Measurements from ENCODE around the gene LRRN2.
A peak's percentile ranks its signal among the peaks of the same experiment; 100 is the strongest.
"Not testable (repeated sequence)": the region's sequence is repeated elsewhere in the genome, so short reads cannot be mapped to it uniquely, and the experiment has no call there.

The LRRN2 gene

DNA sequence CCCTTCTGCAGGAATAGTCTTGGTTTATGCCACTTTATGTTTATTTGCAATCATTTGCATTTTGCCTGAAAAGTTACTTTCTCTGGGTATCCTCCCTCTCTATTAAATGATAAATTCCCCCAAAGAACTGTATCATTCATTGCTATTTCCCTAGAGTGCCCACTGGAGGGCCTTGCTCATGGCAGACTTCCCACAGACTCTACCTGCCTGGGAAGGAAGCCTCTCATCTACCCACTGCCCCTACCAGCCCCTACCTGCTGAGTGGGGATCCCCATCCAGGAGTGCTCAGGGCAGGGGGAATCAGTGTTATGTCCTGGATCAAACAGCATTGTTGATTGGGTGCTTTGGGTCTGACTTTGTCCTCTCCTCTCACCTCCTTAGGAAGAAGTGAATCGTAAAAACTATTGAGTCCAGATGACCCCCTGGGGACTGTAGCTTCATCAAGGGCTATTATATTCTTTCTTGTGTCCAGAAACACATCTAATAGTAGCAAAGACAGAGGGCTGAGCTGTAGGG is 6.8 kb upstream of the LRRN2 start:
- H3K4me1 Mint-ChIP-seq: peaks cover 2% of the 10 kb centered on the region
- DNase-seq (ENCODE audit: low spot score in 2 of 2): no peak
- no peaks in the 10 kb centered on the region for H3K36me3 Mint-ChIP-seq
- no peaks in the 10 kb centered on the region for H3K9me3 Mint-ChIP-seq
- ATAC-seq (ENCODE audit: low read depth): no peak
- H3K27ac Mint-ChIP-seq: no peak overlapping the region
- peaks cover 25% of the 10 kb centered on the region for H3K27me3 Mint-ChIP-seq
- no peak overlapping the region for H3K4me3 Mint-ChIP-seq

DNA sequence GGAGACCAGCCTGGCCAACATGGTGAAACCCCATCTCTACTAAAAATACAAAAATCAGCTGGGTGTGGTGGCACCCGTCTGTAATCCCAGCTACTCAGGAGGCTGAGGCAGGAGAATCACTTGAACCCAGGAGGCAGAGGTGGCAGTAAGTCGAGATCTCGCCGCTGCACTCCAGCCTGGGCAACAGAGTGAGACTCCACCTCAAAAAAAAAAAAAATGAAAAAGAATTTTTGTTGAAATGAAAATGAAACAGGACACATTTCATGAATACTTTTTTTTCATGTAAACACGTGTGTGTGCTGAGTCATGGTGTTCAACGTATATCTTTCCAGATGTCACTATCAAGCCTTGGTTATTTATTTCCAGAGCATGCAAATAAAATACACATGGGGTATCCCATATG is 5.8 kb upstream of the LRRN2 start:
- ATAC-seq (ENCODE audit: low read depth); H3K4me3 Mint-ChIP-seq; DNase-seq (ENCODE audit: low spot score in 2 of 2); H3K9me3 Mint-ChIP-seq; H3K36me3 Mint-ChIP-seq; H3K4me1 Mint-ChIP-seq; H3K27ac Mint-ChIP-seq: not testable (repeated sequence)
- peaks cover 31% of the 10 kb centered on the region for H3K27me3 Mint-ChIP-seq

DNA sequence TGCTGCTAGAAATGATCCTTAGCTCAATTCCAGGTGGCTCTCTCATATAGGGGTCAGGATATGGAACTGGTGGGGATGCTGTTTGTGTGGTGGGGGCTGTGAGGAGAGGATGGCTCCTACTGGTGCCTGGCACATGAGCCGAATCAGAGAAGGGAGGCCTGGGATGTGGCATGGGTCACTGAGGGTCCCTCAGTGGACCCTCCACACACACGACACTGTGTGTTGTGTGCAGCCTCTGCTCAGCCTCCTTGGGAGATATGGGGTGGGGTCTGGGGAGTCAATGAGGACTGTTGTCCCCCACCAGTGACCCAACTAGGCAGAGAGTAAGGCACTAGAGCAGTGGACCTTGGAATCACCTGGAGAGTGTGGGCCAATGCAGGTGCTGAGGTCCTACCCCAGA is 3.2 kb upstream of the LRRN2 start:
- Mint-ChIP-seq H3K4me3 (no peak overlapping the region), H3K36me3 (no peaks in the 10 kb centered on the region), H3K9me3 (no peaks in the 10 kb centered on the region), H3K4me1 (peaks cover 12% of the 10 kb centered on the region), H3K27me3 (peaks cover 31% of the 10 kb centered on the region), H3K27ac (no peak overlapping the region)
- no peak for DNase-seq (ENCODE audit: low spot score in 2 of 2)
- ATAC-seq (ENCODE audit: low read depth): no peak

DNA sequence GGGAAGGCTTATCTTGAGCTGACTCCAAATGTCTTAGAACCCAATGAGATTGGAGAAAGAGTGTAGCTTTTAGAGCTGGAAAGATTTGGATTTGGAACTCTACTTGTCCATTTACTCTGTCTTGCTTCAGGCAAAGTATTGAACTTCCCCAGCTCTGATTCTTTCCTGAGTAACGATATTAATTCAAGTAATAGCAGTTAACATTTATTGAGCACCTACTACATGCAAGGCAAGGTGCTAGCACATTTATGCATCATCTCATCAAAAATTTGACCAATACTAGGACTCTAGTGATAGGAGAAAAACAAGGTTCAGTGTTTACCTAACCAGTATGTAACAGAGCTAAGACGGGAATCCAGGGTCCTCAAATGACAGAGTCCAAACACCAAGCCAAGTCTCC is 2.5 kb upstream of the LRRN2 start:
- no peaks in the 10 kb centered on the region for H3K36me3 Mint-ChIP-seq
- no peak overlapping the region for H3K27ac Mint-ChIP-seq
- no peak overlapping the region for H3K4me3 Mint-ChIP-seq
- DNase-seq (ENCODE audit: low spot score in 2 of 2) (no peak), ATAC-seq (ENCODE audit: low read depth) (no peak)
- H3K9me3 Mint-ChIP-seq: no peaks in the 10 kb centered on the region
- peaks cover 16% of the 10 kb centered on the region for H3K4me1 Mint-ChIP-seq
- H3K27me3 Mint-ChIP-seq: peaks cover 34% of the 10 kb centered on the region

DNA sequence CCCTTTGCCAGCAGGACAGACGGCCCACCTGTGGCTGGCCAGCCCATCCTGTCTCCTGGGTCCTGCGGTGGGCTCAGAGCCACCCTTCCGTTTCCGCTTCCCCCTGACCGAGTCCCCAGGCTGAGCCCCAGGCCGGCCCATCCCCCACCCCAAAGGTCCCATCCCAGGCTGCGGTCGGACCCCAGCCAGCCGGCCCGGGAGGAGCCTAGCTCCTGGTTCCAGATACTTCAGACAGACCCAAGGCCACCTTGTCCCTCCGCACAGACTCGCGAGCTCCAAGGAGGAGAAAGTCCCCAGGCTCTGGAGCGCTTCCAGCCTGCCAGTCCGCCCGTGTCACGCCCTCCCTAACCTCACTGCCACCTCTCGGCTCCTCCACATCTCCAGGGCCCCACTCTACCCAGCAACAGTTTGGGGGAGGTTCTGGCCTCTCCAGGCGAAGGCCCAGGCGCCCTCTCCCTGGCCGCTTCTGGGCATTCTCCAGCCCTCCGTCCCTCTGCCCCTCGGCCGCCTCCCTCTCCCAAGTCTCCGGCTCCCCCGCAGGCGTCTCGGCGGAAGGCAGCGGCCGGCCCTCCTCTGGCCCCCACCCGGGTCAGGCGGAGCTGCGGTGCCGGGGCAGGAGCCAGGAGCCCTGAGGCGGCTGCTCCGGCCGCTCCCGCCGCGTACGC is 835 bp downstream of the LRRN2 start:
- DNase-seq (ENCODE audit: low spot score in 2 of 2) (peak in 1 of 2 donors; percentile 14), ATAC-seq (ENCODE audit: low read depth) (peak; percentile 41)
- H3K4me3 Mint-ChIP-seq: peak overlapping the region; percentile 56
- H3K4me1 Mint-ChIP-seq: peaks cover 14% of the 10 kb centered on the region
- no peak overlapping the region for H3K27ac Mint-ChIP-seq
- H3K36me3 Mint-ChIP-seq: no peaks in the 10 kb centered on the region
- no peaks in the 10 kb centered on the region for H3K9me3 Mint-ChIP-seq
- H3K27me3 Mint-ChIP-seq: peaks cover 35% of the 10 kb centered on the region

DNA sequence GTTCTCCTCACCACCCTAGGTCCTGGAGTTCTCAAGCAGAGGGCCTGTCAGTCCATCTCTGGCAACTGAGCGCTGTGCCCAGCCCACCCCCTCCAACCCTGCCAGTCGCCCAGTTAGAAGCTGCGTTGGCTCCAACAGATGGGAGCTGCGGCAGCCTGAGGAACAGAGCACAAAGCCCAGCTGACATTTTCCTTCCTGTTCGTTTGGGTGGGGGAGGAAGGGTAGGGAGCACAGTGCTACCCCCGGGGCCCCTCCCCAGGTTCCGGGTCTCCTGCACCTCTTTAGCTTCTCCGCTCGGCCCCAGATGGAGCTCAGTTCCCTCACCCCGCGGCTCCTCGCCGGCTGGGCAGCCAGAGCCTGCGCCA is 1.4 kb downstream of the LRRN2 start:
- DNase-seq (ENCODE audit: low spot score in 2 of 2) (no peak), ATAC-seq (ENCODE audit: low read depth) (no peak)
- H3K4me1 Mint-ChIP-seq: peaks cover 14% of the 10 kb centered on the region
- H3K4me3 Mint-ChIP-seq: peak overlapping the region; percentile 35
- peaks cover 39% of the 10 kb centered on the region for H3K27me3 Mint-ChIP-seq
- no peaks in the 10 kb centered on the region for H3K9me3 Mint-ChIP-seq
- H3K36me3 Mint-ChIP-seq: no peaks in the 10 kb centered on the region
- H3K27ac Mint-ChIP-seq: no peak overlapping the region

DNA sequence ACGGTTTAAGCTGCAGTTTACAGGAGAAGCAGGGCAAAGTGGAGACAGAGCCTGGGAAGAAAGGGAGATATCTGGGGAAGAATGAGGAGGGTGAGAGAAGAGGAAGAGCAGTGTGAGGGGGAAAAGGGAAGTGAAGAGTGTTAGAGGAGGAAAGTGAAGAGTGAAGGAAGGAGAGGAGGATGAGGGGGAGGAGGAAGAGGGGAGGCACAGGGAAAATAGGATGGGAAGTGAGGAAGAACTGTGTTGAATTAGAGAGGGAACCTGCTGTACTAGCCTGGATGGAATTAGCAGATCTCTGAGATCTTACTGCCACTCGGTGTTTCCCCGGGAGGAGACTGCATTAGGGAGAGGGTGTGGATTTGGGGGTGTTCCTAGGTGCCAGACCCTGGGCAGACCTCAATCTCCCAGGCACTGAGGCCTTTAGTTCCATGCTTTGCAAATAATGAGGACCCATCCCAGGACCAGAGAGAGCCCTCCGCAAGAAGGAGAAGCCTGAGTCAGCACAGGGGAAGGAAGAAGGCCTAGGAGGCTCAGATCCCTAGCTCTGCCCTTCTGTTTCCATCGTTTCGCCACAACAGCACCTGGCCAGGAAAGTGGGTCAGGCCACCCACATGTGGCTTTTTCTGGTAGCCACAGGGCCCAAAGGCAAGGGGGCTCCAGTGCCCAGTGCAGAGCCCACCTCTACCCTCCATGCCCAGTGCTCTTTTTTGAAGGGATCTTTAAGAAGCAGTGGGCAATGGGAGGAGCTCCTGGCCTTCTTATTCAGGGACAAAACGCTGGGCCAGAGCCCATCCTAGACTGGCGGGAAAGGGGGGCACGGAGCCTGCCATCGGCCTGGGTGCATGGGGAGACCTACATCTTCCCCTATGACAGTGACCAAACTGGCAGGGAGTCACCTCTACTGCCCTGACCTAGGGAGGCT is 2.0 kb downstream of the LRRN2 start:
- ATAC-seq (ENCODE audit: low read depth): no peak
- peaks cover 38% of the 10 kb centered on the region for H3K27me3 Mint-ChIP-seq
- H3K9me3 Mint-ChIP-seq: no peaks in the 10 kb centered on the region
- H3K4me1 Mint-ChIP-seq: peaks cover 14% of the 10 kb centered on the region
- DNase-seq (ENCODE audit: low spot score in 2 of 2): no peak
- H3K4me3 Mint-ChIP-seq: no peak overlapping the region
- no peaks in the 10 kb centered on the region for H3K36me3 Mint-ChIP-seq
- H3K27ac Mint-ChIP-seq: no peak overlapping the region

DNA sequence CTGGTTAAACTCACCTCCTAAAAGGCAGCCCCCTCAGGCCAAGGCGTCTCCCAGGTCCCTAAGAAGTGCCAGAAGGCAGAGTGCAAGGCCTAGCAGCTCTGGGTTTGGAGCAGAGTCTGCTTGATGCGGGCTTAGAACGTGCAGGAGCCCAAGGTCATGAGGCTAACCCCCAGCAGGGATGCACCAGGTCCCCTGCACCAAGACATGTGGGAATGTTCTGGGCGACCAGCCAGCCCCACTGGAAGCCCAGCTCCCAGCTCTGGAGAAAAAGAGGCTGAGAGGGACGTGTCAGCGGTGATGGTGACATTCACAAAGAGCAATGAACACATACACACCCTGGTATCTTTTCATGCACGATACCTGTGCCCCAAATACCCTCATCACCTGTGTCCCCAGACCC is 5.1 kb downstream of the LRRN2 start:
- Mint-ChIP-seq H3K27me3 (peaks cover 22% of the 10 kb centered on the region), H3K4me1 (peaks cover 8% of the 10 kb centered on the region), H3K36me3 (no peaks in the 10 kb centered on the region), H3K9me3 (no peaks in the 10 kb centered on the region), H3K4me3 (no peak overlapping the region), H3K27ac (no peak overlapping the region)
- DNase-seq (ENCODE audit: low spot score in 2 of 2): no peak
- ATAC-seq (ENCODE audit: low read depth): no peak

DNA sequence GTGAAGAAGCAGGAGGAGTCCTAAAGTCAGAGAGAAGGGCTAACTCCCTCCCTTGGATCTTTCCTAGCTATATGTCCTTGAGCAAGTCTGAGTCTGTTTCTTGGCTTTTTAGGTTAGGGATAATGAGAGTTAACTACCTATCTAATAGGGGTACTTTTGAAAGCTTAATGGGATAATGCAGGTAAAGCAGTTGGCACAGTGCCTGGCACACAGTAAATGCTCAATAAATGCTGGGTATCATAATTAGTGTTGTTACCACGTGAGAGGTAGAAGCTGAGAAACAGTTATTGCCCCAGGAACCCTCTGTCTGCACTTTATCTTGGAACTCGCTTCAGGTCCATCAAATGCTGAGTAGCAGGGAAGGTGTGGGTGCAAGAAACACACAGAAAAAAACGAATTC is 5.5 kb downstream of the LRRN2 start:
- DNase-seq (ENCODE audit: low spot score in 2 of 2): no peak
- H3K9me3 Mint-ChIP-seq: no peaks in the 10 kb centered on the region
- H3K4me3 Mint-ChIP-seq: no peak overlapping the region
- no peak overlapping the region for H3K27ac Mint-ChIP-seq
- H3K27me3 Mint-ChIP-seq: peaks cover 22% of the 10 kb centered on the region
- no peak for ATAC-seq (ENCODE audit: low read depth)
- H3K4me1 Mint-ChIP-seq: peaks cover 8% of the 10 kb centered on the region
- no peaks in the 10 kb centered on the region for H3K36me3 Mint-ChIP-seq

DNA sequence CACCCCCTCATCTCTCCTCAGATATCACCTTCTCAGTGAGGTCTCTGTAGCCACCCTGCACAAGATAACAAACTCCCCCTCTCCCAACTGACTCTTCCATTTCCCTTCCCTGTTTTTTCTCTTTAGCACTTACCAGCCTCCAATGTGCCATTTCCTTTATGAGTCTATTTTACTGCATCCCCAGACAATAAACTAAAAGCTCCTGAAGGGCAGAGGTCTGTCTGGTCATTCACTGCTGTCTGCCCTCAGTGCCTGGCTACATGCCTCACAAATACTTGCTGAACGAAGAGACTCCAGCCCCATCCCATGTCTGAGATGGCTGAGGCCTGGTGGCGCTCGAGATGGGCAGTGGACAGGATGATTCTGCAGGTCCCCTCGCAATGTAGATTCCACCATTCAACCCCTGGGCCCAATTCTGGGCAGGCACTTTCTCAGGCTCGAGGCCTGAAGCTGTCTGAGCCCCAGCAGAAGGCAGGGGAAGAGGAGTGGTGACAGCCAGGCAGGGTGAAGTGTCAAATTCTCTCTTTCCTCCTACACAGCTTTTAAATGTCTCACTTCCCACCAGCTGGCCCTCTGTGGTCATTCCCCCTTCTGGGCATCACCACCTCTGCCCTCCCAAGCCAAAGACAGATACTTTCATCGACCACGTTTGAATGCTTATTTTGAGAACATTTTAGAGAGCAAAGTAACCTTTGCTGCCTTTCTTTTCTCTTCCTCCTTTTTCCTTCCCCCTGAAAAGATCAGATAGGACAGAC is 6.6 kb downstream of the LRRN2 start:
- Mint-ChIP-seq H3K9me3 (no peaks in the 10 kb centered on the region), H3K27ac (no peak overlapping the region), H3K4me3 (no peak overlapping the region), H3K36me3 (no peaks in the 10 kb centered on the region), H3K27me3 (peaks cover 22% of the 10 kb centered on the region), H3K4me1 (peaks cover 3% of the 10 kb centered on the region)
- ATAC-seq (ENCODE audit: low read depth) (no peak), DNase-seq (ENCODE audit: low spot score in 2 of 2) (no peak)

DNA sequence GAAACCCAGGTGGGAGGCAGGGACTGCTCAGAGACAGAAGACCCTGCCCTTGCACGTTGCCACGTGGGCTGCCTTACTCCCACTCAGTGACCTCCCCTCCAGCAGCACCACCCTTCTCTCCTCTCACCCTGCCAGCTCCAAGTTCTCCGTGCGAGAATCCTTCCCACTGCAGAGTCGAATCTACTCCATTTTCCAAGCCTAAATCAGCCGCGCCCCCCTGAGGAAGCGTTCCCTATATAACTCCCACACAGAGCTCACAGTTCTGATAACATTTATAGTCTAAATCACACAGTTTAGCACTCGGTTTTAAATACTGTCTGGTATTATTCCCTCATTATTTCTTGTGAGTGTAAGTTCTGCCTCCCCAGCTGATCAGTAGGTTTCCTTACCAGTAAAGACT is 7.7 kb downstream of the LRRN2 start:
- Mint-ChIP-seq H3K4me3 (no peak overlapping the region), H3K27me3 (peaks cover 18% of the 10 kb centered on the region), H3K36me3 (no peaks in the 10 kb centered on the region), H3K4me1 (no peaks in the 10 kb centered on the region), H3K27ac (no peak overlapping the region), H3K9me3 (no peaks in the 10 kb centered on the region)
- DNase-seq (ENCODE audit: low spot score in 2 of 2): no peak
- ATAC-seq (ENCODE audit: low read depth): no peak

DNA sequence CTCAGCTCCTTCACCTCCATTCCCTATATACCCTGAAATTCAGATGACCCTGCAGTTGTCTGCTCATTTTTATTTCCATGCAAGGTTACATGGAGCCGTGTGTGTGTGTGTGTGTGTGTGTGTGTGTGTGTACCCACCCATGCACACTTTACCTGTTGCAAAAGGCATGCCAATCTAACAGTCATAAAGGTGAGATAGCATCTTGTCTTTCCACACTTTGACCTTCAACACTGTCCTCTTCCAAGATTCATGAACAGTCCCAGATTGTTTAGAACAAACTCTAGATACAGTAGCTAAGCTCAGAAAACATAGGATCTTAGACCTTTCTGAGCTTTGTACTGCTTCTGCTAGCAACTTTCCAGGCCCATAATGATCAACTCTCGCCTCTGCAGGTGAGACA is 9.5 kb downstream of the LRRN2 start:
- Mint-ChIP-seq H3K4me1 (no peaks in the 10 kb centered on the region), H3K27me3 (peaks cover 14% of the 10 kb centered on the region), H3K27ac (no peak overlapping the region), H3K9me3 (no peaks in the 10 kb centered on the region), H3K36me3 (no peaks in the 10 kb centered on the region), H3K4me3 (no peak overlapping the region)
- ATAC-seq (ENCODE audit: low read depth) (no peak), DNase-seq (ENCODE audit: low spot score in 2 of 2) (no peak)

DNA sequence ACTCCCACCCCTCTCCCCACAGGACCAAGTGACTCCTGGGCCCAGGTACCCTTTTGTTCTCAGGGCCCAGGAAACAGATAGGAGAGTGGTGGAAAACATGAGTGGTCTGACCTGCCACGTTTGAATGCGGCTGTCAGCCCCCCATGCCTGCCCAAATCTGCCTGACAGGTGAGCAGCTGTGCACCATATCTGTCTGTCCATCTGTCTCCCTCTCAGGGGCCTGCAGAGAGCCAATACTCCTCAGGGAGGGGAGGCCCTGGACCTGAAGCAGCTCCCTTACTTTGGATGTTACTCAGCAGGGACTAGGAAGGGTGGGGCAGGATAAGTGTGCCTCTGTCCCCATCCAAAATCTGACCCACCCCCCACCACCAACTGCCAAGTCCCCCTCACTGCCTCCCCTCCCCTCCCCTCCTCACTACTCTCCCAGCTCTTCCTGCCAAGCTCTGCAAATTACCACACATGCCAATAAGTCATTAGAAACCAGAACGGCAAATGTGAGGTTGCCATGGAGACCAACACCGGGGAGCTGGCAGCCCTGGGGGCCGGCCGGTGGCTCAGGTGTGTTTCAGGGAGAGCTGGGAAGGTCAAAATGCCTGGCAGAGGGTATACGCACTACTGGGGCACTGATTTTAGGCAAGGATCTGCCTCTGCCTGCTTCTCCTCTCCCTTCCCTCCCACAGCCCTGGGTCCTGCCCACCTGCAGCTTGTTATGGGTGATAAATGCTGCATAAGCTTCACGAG is 11.5 kb downstream of the LRRN2 start:
- ATAC-seq (ENCODE audit: low read depth) (no peak), DNase-seq (ENCODE audit: low spot score in 2 of 2) (no peak)
- H3K4me3 Mint-ChIP-seq: no peak overlapping the region
- H3K9me3 Mint-ChIP-seq: no peaks in the 10 kb centered on the region
- peaks cover 7% of the 10 kb centered on the region for H3K27me3 Mint-ChIP-seq
- H3K4me1 Mint-ChIP-seq: no peaks in the 10 kb centered on the region
- no peak overlapping the region for H3K27ac Mint-ChIP-seq
- H3K36me3 Mint-ChIP-seq: no peaks in the 10 kb centered on the region
